ENCODE data around the gene CEP72.
"Not testable (repeated sequence)": the region's sequence is repeated elsewhere in the genome, so short reads cannot be mapped to it uniquely, and the experiment has no call there.

DNA sequence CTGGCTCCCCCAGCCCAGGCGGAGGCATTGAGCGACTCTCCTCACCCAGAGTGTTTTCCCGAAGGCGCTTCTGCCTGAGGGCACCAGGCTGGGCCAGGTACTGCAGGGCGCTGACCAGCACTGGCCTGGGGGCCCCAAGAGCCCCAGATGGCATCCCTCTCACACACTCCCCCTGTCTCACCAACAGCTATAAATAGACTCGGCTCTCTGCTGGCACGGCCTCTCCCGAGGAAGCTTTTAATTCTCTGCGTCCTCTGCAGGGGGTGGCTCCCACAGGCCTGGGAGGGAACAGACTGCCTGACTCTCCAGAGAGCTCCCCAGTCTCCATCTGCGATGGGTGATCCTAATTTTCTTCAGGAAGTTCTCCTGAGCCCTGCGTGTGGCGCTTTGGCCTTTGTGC lies 78.2 kb downstream of the CEP72 start:
- not testable (repeated sequence) for TF ChIP-seq SP1 (IDR thresholded peaks at IDR 0.05); HDGF (IDR thresholded peaks at IDR 0.05; ENCODE audit: borderline replicate concordance); BHLHE40 (IDR thresholded peaks at IDR 0.05; ENCODE audit: borderline replicate concordance); CTBP1 (IDR thresholded peaks at IDR 0.05; ENCODE audit: borderline replicate concordance); NFRKB (IDR thresholded peaks at IDR 0.05); FOXM1 (IDR thresholded peaks at IDR 0.05; ENCODE audit: borderline replicate concordance); SUZ12 (IDR thresholded peaks at IDR 0.05); TARDBP (IDR thresholded peaks at IDR 0.05); LEF1 (IDR thresholded peaks at IDR 0.05; ENCODE audit: borderline replicate concordance); ARNT (IDR thresholded peaks at IDR 0.05)
